Duodenal mucosa (tissue), 2 donors: Measurements from ENCODE around the gene TENT5D.

ENCODE experiments used
- H3K27ac ChIP-seq: one replicate; pipeline ENCODE4 v1.7.0; 2013; ENCODE audit warnings: low read depth, low read length
- H3K27me3 ChIP-seq, 2 donors: one replicate each; pipeline ENCODE4 v1.7.0; 2013; ENCODE audit warnings: low read length in 2 of 2, control low read depth in 1 of 2; ENCODE audit not compliant: insufficient read depth in 2 of 2, control insufficient read depth in 1 of 2
- H3K36me3 ChIP-seq, 2 donors: one replicate each; pipeline ENCODE4 v1.7.0; 2013; ENCODE audit warnings: low read length in 2 of 2, control low read depth in 1 of 2; ENCODE audit not compliant: insufficient read depth in 2 of 2, control insufficient read depth in 1 of 2
- H3K4me1 ChIP-seq, 2 donors: one replicate each; pipeline ENCODE4 v1.7.0; 2013; ENCODE audit warnings: low read length in 2 of 2, control low read depth in 1 of 2; ENCODE audit not compliant: insufficient read depth in 2 of 2, control insufficient read depth in 1 of 2
- H3K4me3 ChIP-seq, 2 donors: one replicate each; pipeline ENCODE4 v1.7.0; 2013; ENCODE audit warnings: low read length in 2 of 2, low read depth in 1 of 2
- H3K9ac ChIP-seq, 2 donors: one replicate each; pipeline ENCODE4 v1.7.0; 2013; ENCODE audit warnings: low read length in 2 of 2, low read depth in 1 of 2
- H3K9me3 ChIP-seq, 2 donors: one replicate each; pipeline ENCODE4 v1.7.0; 2013; ENCODE audit warnings: low read length in 2 of 2, control low read depth in 1 of 2; ENCODE audit not compliant: control insufficient read depth in 1 of 2

TENT5D gene

GRCh38 chrX:80471582-80471981 lies 51.3 kb downstream of the TENT5D start:
- Histone ChIP-seq H3K9me3 (no peaks in the 10 kb centered on the region), H3K4me3 (no peak overlapping the region), H3K36me3 (no peaks in the 10 kb centered on the region), H3K27ac (no peak overlapping the region), H3K9ac (no peak overlapping the region), H3K27me3 (no peaks in the 10 kb centered on the region), H3K4me1 (no peaks in the 10 kb centered on the region)

- no peak overlapping the region for H3K9ac ChIP-seq
- H3K27ac ChIP-seq: no peak overlapping the region
- no peak overlapping the region for H3K4me3 ChIP-seq
- H3K4me1 ChIP-seq: no peaks in the 10 kb centered on the region
- no peaks in the 10 kb centered on the region for H3K27me3 ChIP-seq
- no peaks in the 10 kb centered on the region for H3K9me3 ChIP-seq
- no peaks in the 10 kb centered on the region for H3K36me3 ChIP-seq
Measured at GRCh38 chrX:80485543-80485942, 65.3 kb downstream of the TENT5D start.

GRCh38 chrX:80486299-80486698 lies 66.1 kb downstream of the TENT5D start:
- Histone ChIP-seq H3K9me3 (no peaks in the 10 kb centered on the region), H3K27ac (no peak overlapping the region)

GRCh38 chrX:80489166-80489565 lies 68.9 kb downstream of the TENT5D start:
- no peaks in the 10 kb centered on the region for H3K27me3 ChIP-seq

More at GRCh38 chrX:80486299-80486698, 66.1 kb downstream of the TENT5D start:
- no peak overlapping the region for H3K9ac ChIP-seq
- H3K4me1 ChIP-seq: no peaks in the 10 kb centered on the region
- no peaks in the 10 kb centered on the region for H3K27me3 ChIP-seq
- H3K36me3 ChIP-seq: no peaks in the 10 kb centered on the region
- H3K4me3 ChIP-seq: no peak overlapping the region

More at GRCh38 chrX:80489166-80489565, 68.9 kb downstream of the TENT5D start:
- Histone ChIP-seq H3K4me1 (no peaks in the 10 kb centered on the region), H3K4me3 (no peak overlapping the region), H3K27ac (no peak overlapping the region), H3K36me3 (no peaks in the 10 kb centered on the region), H3K9me3 (no peaks in the 10 kb centered on the region), H3K9ac (no peak overlapping the region)
